GM13976 (cell line): ENCODE results near the gene RBX1.
"Not testable (repeated sequence)": the region's sequence is repeated elsewhere in the genome, so short reads cannot be mapped to it uniquely, and the experiment has no call there.

Experiments used
- DNase-seq: peaks from one replicate; pipeline ENCODE4 v3.0.0; 2012; ENCODE audit warnings: low spot score
- in situ Hi-C: fragments of 300-500 bp; cut with MboI; formaldehyde crosslinking; loops from one replicate; pipeline ENCODE4 v1.12.0; 2022; ENCODE audit warnings: low sequenced_read_pairs, mixed read lengths, inconsistent platforms; ENCODE audit not compliant: unreplicated experiment
- TF ChIP-seq, protein P1 (sequence below): IDR thresholded peaks from 2 replicates; pipeline ENCODE4 v1.5.1; 2012; ENCODE audit warnings: borderline replicate concordance, mild to moderate bottlenecking; ENCODE audit not compliant: insufficient read depth; ENCODE audit errors: extremely low read depth, missing control alignments, control extremely low read depth

The RBX1 gene

DNA sequence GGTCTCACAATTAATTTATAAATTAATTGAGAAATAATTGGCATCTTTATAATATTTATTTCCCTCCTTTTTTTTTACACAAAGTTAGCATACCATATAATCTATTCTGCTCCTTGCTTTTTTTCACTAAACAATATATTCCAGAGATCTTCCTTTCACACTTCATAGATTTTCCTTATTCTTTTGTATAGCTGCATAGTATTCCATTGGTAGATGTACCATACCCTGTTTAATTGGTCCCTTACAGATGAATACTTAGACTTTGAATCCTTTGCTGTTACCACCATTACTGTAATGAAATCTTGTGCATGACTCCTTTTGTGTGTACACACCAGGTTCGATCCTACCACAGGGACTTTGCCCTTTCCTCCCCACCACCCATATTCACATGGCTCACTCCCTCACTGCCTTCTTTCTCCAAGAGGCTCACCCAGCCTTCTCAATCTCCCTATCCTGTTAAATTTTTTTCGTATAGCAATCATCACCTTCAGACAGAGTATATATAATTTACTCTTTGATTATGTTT lies 48.9 kb downstream of the RBX1 start:
- TF ChIP-seq, protein P1, sequence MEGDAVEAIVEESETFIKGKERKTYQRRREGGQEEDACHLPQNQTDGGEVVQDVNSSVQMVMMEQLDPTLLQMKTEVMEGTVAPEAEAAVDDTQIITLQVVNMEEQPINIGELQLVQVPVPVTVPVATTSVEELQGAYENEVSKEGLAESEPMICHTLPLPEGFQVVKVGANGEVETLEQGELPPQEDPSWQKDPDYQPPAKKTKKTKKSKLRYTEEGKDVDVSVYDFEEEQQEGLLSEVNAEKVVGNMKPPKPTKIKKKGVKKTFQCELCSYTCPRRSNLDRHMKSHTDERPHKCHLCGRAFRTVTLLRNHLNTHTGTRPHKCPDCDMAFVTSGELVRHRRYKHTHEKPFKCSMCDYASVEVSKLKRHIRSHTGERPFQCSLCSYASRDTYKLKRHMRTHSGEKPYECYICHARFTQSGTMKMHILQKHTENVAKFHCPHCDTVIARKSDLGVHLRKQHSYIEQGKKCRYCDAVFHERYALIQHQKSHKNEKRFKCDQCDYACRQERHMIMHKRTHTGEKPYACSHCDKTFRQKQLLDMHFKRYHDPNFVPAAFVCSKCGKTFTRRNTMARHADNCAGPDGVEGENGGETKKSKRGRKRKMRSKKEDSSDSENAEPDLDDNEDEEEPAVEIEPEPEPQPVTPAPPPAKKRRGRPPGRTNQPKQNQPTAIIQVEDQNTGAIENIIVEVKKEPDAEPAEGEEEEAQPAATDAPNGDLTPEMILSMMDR = no peak
- DNase-seq = no peak
- in situ Hi-C loops = no loop called here

GRCh38 chr22:41000941-41001721 lies 50.0 kb downstream of the RBX1 start:
- no peak for DNase-seq
- TF ChIP-seq, protein P1 = no peak
- in situ Hi-C loops = no loop called here

GRCh38 chr22:41001722-41002122 lies 50.5 kb downstream of the RBX1 start:
- TF ChIP-seq, protein P1 = no peak
- DNase-seq = no peak
- in situ Hi-C loops = no loop called here

GRCh38 chr22:41002386-41002785 lies 51.2 kb downstream of the RBX1 start:
- in situ Hi-C loops = not testable (repeated sequence)

DNA sequence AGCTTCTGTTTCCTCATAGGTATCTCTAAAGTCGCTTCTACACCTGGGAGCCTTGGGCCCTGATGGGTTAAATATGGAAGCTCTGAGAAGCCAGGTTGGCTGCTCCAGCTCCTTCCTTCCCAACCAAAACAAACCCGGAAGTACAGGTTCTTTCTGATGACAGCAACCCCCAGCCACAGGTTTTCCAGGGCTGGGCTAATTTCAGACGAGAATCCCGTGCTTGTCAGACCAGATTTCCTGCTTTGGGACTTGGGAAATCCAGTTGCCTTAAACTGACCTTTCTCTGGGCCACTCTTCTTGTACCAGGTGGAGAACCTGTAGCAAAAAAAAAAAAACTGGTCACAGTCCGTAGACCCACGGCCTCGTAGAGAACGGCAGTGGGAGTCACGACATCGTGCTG lies 51.9 kb downstream of the RBX1 start:
- TF ChIP-seq, protein P1 = no peak
- DNase-seq = no peak
- in situ Hi-C loops = no loop called here

More at GRCh38 chr22:41002386-41002785, 51.2 kb downstream of the RBX1 start:
- DNase-seq = not testable (repeated sequence)

DNA sequence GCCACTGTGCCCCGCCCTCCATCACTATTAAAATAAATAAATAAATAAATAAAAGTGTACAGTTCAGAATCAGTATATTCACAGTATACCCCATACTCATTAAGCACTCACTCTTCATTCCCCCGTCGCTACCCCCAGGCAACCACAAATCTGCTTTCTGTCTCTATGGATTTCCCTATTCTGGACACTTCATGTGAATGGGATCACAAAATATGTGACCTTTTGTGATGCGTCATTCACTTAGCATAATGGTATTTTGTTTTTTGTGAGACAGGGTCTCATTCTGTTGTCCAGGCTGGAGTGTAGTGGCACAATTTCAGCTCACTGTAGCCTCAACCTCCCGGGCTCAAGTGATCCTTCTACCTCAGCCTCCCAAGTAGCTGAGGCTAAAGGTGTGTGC lies 52.8 kb downstream of the RBX1 start:
- in situ Hi-C loops = no loop called here
- TF ChIP-seq, protein P1 = no peak
- DNase-seq = no peak

DNA sequence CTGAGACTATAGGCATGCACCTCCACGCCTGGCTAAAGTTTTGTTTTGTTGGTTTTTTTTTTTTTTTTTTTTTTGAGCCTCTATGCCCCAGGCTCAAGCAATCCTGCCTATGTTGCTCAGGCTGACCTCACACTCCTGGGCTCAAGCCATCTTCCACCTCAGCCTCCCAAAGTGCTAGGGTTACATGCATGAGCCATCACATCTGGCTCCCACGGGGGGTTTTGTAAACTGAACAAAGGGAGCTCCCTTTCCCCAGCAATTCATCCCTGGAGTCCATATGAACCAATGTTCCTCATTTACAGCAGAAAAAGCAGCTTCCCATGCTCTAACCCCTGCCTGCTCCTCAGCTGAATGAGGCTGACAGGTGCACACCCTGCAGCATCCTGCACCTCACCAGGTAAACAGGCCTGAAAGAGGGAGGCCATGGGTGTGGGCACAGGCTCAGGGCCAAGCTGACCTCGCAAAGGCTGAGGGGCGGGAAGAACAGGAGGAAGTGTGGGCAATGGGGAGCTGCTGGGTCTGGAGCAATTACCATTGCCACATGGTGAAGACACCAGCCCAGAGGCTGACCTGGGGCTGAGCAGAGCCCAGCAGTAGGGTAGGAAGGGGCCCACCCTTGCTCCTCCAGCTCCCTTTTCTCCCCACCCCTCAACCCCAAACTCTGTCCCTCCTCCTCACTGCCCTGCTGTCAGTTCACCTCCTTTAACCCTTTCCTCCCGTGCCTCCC lies 58.2 kb downstream of the RBX1 start:
- DNase-seq = no peak
- TF ChIP-seq, protein P1 = no peak
- in situ Hi-C loops = no loop called here
